Suppressor macrophage (primary cell): ENCODE measurements around the gene SELENOO.

Experiments
- DNase-seq, 4 experiments: peaks; one replicate each; pipeline ENCODE4 v3.0.0-alpha.2; 2020 to 2022

The SELENOO gene

GRCh38 chr22:50173311-50173982 lies 27.4 kb upstream of the SELENOO start:
- peak; percentile 69 to 85 (median 79) for DNase-seq

GRCh38 chr22:50173983-50174355 lies 26.8 kb upstream of the SELENOO start:
- no peak for DNase-seq

- no peak for DNase-seq
Measured at GRCh38 chr22:50174382-50175190, 26.2 kb upstream of the SELENOO start.

GRCh38 chr22:50175191-50175461 lies 25.7 kb upstream of the SELENOO start:
- DNase-seq = no peak

GRCh38 chr22:50175921-50176849 lies 24.6 kb upstream of the SELENOO start:
- no peak for DNase-seq

GRCh38 chr22:50176850-50177536 lies 23.8 kb upstream of the SELENOO start:
- no peak for DNase-seq

- peak in 1 of 4 experiments; percentile 10 for DNase-seq
Measured at GRCh38 chr22:50177537-50178470, 23.0 kb upstream of the SELENOO start.

- DNase-seq = no peak
Measured at GRCh38 chr22:50178471-50178864, 22.3 kb upstream of the SELENOO start.

GRCh38 chr22:50178871-50179869 lies 21.6 kb upstream of the SELENOO start:
- no peak for DNase-seq

- DNase-seq = no peak
Measured at GRCh38 chr22:50179937-50180726, 20.7 kb upstream of the SELENOO start.

GRCh38 chr22:50180727-50181521 lies 19.9 kb upstream of the SELENOO start:
- no peak for DNase-seq

- DNase-seq = no peak
Measured at GRCh38 chr22:50182176-50183081, 18.4 kb upstream of the SELENOO start.

GRCh38 chr22:50183141-50183971 lies 17.5 kb upstream of the SELENOO start:
- no peak for DNase-seq

- peak; percentile 55 to 82 (median 72) for DNase-seq
Measured at GRCh38 chr22:50184004-50184901, 16.6 kb upstream of the SELENOO start.

GRCh38 chr22:50184902-50185374 lies 15.9 kb upstream of the SELENOO start:
- DNase-seq = no peak
